ENCODE measurements around the gene LTO1.

Gene LTO1

GRCh38 chr11:69674886-69675714 is at the start of gene LTO1:
Gene LTO1, minus strand, starts transcription at chr11:69675353. Its CDS starts 114 bp downstream, at chr11:69675239.
- peak; percentile 85 for DNase-seq

DNA sequence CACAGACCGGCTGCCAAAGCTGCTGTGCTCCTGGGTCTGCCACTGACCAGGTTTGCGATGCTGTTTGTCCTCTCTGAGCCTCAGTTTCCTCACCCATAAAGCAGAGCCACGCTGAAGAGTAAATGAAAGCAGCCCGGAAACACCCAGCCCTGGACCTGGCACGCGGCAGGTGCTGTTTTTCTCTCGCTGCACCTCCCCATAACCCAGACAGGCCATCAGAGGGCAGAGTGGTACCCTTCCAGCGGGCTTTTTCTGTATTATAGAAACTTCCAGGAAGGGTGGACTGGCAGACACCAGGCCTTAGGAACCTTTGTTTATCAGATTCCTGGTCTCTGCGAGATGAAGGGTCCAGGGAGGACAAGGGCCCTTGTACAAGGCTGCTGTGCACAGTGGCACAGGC is 46.6 kb upstream of the LTO1 start:
- no peak for DNase-seq

DNA sequence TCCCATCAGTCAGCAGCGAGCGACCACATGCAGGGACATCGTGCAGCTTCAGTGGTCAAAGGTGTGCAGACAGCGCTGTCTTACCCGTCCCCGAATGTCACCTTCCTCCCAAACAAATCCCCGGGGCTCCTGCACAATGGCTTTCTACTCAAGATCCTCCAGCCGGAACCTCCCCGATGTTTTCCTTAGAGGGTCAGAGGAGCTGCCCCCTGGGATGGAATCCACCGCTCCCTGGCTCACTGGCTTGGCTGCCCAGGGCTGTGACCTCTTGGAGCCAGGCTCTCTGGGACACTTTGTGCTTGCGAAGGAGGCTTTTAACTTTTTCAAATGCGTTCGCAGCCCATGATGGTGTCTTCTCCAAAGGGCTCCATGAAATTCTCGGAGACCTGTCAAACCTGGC is 46.0 kb upstream of the LTO1 start:
- DNase-seq, result no peak

DNA sequence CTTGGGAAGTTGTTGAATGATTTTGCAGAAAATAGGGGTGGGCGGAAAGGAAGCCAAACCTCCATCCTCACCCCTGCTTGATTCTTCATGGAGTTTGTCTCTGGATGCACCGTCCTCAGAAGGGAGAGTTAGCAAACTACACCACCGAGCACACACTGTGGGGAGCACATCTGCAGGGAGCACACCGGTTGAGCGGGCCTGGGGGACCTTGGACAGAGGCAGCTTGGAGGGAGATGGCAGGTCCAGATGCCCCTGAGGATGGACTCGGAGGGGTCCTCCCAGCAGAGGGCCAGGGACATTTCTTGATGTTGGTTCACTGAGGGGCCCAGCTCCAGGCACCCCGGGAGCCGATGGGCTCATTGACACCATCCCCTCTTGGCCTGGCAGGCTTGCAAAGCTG is 43.8 kb upstream of the LTO1 start:
- DNase-seq, result no peak

GRCh38 chr11:69718147-69718546 is 43.0 kb upstream of the LTO1 start:
- peak; percentile 75 for DNase-seq

DNA sequence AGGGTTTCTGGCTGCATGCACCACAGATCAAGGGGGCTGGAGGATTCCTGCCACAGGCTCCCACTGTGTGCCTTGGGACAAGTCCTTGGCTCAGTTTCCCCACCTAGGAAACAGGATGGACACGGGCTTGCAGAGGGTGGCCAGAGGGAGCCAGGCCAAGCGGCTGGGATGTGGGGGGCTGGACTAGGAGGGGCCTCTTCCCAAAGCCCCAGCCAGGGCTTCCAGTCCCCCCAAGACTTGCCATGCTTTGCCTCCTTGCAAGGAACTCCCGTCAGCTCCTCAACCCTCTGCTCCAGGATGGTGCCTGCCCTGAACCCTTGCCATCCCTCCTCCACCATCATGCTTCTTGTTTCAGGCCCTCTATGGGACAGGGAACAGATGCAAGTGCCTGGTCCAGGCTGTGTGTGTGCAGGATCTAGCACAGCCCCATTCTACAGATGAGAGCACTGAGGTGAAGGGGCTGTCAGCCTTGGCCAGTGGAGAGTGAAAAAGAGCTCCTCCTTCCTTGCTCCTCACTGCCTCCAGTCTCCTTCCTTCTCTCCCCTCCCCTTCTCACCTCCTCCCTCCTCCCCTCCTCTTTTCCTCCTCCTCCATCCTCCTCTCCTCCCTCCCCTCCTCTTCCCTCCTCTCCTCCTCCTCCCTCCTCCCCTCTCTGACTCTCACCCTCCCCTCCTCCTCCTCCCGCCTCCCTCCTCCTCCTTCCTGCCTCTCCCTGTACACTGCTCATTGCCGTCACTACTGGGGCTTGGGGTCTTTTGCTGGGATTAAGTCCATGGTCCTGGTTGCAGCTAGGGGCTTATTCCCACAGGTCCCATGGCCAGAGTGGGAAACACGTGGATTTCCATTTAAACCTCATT is 42.0 kb upstream of the LTO1 start:
- no peak for DNase-seq

DNA sequence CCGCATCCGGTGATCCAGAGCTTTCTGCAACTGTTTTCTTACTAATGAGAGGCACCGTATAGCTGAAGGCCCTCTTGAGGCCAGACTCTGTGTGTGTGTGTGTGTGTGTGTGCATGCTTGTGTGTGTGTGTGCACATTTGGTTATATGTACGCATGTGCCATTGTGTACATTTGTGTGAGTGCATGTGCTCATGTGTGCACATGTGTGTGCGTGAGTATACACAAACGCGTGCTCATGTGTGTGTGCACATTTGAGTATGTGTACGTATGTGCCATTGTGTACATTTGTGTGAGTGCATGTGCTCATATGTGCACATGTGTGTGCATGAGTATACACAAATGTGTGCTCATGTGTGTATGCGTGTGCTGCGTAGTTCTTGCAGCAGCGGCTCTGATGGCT is 40.9 kb upstream of the LTO1 start:
- DNase-seq, result no peak

- DNase-seq, result no peak
These were observed 40.3 kb upstream of the LTO1 start for GRCh38 chr11:69715446-69715845.

DNA sequence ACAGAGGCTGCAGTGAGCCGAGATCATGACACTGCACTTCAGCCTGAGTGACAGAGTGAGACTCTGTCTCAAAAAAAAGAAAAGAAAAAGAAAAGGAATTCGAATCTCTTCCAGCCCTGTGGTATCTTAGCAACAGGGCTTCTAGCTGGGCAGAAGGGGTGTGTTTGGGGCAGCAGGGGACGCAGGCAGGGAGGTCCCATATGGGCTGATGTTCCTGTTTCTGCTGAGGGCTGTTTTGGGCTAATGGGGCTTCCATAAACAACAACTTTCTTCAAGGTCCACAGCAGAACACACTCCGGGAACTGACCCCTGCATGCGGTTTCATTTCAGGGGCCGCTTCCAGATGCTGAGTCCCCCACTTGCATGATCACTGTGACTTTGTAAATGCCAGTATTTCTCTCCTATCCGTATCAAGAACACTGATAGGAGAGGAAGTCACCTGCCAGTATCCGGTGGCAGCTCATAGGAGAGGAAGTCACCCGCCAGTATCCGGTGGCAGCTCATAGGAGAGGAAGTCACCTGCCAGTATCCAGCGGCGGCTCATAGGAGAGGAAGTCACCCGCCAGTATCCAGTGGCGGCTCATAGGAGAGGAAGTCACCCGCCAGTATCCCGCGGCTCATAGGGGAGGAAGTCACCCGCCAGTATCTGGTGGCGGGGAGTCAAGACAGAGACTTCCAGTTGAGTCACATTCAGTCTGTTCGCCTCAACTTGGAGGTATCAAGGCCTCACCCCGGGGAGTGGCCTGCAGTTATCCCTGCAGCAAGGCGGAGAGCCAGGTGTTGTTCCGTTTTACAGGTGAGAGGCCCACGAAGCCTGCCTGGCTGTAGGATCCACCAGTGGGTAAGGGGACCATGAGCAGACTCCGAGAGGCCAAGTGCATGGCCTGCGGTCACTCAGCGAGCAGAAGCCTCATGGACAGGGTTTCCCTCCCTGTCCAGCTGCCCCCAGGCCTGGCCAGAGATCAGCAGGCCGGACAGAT is 37.0 kb upstream of the LTO1 start:
- DNase-seq, result no peak

DNA sequence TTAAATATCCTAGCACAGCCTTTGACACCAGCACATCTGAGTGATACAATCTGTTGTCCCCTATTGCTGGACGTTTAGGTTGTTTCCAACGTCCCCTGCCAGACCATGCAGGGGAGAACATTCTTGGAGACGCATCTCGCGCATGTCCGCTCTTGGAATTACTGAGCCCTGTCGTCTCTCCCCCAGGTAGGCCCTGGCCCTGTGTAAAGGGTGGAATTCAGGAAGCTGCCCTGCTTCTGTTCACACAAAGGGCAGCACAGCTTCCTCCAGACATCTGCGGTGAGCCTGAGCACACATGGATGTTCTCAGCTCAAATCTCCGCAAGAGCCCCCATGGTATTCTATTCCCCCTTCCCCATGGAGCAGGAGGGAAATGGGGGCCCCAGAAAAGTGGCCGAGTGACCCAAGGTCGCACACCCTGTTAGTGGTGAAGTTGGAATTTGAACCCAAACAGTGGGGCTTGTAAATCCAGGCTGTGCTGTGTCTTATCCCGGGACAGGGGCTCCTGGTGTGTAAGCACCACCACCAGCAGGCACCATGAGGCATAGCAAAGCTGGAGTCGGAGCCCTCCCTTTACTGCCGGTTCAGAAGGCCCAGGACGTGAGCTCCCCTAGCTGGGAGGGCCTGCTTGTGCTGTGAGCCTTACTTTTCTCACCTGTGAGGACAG is 33.7 kb upstream of the LTO1 start:
- no peak for DNase-seq

DNA sequence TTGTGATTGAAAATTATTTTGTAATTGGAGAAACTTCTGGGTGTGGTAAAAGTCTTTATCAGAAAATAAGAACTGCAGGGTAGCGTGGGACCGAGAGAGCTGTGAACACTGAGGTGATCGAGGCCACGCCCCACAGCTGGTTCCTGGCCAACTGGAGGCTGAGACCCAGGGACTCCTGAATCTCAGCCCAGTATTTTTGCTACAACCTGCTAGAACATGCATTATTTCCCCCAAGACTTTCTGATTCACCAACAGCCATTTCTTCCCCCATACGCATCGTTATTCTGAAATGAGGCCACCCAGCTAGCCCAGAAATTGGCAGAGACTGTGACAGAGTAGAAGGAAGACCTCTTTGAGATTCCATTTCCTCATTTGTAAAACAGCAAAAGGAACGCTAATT is 32.0 kb upstream of the LTO1 start:
- peak; percentile 30 for DNase-seq

GRCh38 chr11:69705901-69706787 is 31.0 kb upstream of the LTO1 start:
- DNase-seq, result no peak

DNA sequence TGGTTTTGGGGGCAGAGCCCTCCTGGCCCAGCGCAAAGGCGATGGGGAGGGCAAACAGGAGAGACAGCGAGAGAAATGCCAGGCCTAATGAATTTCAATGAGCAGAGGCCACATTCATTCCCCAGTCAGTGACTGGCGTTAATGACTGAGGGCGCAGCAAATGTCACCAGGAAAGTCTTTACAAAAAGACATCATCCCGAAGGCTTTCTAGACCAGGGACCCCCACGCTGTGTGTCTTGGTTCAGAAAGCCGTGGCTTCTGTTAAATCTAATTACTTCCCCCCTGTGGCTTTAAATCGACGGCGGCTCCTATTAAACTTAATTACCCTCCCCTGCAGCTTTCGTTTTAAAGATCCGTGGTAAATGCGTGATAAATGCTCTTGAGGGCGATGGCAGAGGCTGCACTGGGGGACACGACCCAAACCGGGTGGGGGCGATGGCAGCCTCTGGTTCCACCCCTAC is 30.2 kb upstream of the LTO1 start:
- no peak for DNase-seq

GRCh38 chr11:69704508-69705253 is 29.5 kb upstream of the LTO1 start:
- peak; percentile 47 for DNase-seq

GRCh38 chr11:69703768-69704507 is 28.8 kb upstream of the LTO1 start, which contains the start of gene FGF19:
Gene FGF19, minus strand, starts transcription at chr11:69704022. Its CDS starts 146 bp downstream, at chr11:69703876.
- no peak for DNase-seq

GRCh38 chr11:69703453-69703767 is 28.3 kb upstream of the LTO1 start:
- DNase-seq, result no peak

- no peak for DNase-seq
These were observed 27.8 kb upstream of the LTO1 start for GRCh38 chr11:69702769-69703452.

GRCh38 chr11:69702239-69702691 is 27.1 kb upstream of the LTO1 start:
- no peak for DNase-seq
